HK-2 (cell line): ENCODE data around the gene VDAC1.
"Not testable (repeated sequence)": the region's sequence is repeated elsewhere in the genome, so short reads cannot be mapped to it uniquely, and the experiment has no call there.

Experiments
- DNase-seq: peaks from one replicate; pipeline ENCODE4 v3.0.0-alpha.2; 2018; ENCODE audit not compliant: unreplicated experiment

Gene VDAC1

GRCh38 chr5:134004626-134005416, at the start of gene VDAC1:
VDAC1 (minus strand) TSS chr5:134004975; CDS start chr5:133993012, 11,963 bp downstream.
- peak; percentile 84 for DNase-seq

GRCh38 chr5:134053840-134054338, 49.1 kb upstream of the VDAC1 start:
- DNase-seq = no peak

- DNase-seq = no peak
Measured at GRCh38 chr5:134053314-134053839, 48.6 kb upstream of the VDAC1 start.

GRCh38 chr5:134051305-134051704, 46.5 kb upstream of the VDAC1 start:
- DNase-seq = no peak

- DNase-seq = no peak
Measured at GRCh38 chr5:134048864-134049263, 44.1 kb upstream of the VDAC1 start.

GRCh38 chr5:134047687-134048056, 42.9 kb upstream of the VDAC1 start:
- DNase-seq = no peak

- no peak for DNase-seq
Measured at GRCh38 chr5:134046801-134047686, 42.3 kb upstream of the VDAC1 start.

GRCh38 chr5:134046330-134046729, 41.6 kb upstream of the VDAC1 start:
- DNase-seq = no peak

GRCh38 chr5:134043793-134044792, 39.3 kb upstream of the VDAC1 start:
- no peak for DNase-seq

GRCh38 chr5:134041570-134042411, 37.0 kb upstream of the VDAC1 start:
- no peak for DNase-seq

- DNase-seq = no peak
Measured at GRCh38 chr5:134038138-134038537, 33.4 kb upstream of the VDAC1 start.

GRCh38 chr5:134037160-134037559, 32.4 kb upstream of the VDAC1 start:
- DNase-seq = no peak

- no peak for DNase-seq
Measured at GRCh38 chr5:134034326-134034725, 29.6 kb upstream of the VDAC1 start.

GRCh38 chr5:134030303-134030964, 25.7 kb upstream of the VDAC1 start:
- DNase-seq = not testable (repeated sequence)

- peak; percentile 35 for DNase-seq
Measured at GRCh38 chr5:134029156-134029555, 24.4 kb upstream of the VDAC1 start.

GRCh38 chr5:134028496-134028895, 23.7 kb upstream of the VDAC1 start:
- no peak for DNase-seq

GRCh38 chr5:134027288-134027615, 22.5 kb upstream of the VDAC1 start:
- no peak for DNase-seq

- peak; percentile 44 for DNase-seq
Measured at GRCh38 chr5:134026521-134027287, 21.9 kb upstream of the VDAC1 start.

- DNase-seq = no peak
Measured at GRCh38 chr5:134025786-134026185, 21.0 kb upstream of the VDAC1 start.
